Trophoblast cell (in vitro differentiated cells and primary cell): ENCODE results near the gene ZNF687. TPM values are rescaled to one million over a fixed set of nuclear protein-coding genes. Genes with fewer than 3 reads are reported as not detected.
A peak's percentile ranks its signal among the peaks of the same experiment; 100 is the strongest.

Experiments used
- DNase-seq, 2 donors: peaks; one replicate each; pipeline ENCODE4 v3.0.0-alpha.2; 2016
- H2AFZ ChIP-seq: 2 replicates; pipeline ENCODE4 v1.6.1; 2013; ENCODE audit warnings: low read length, moderate library complexity, mild to moderate bottlenecking; ENCODE audit not compliant: insufficient read depth, poor library complexity
- H2AK5ac ChIP-seq: 2 replicates; pipeline ENCODE4 v1.6.1; 2013; ENCODE audit warnings: mild to moderate bottlenecking, low read length
- H2BK120ac ChIP-seq: 2 replicates; pipeline ENCODE4 v1.6.1; 2013; ENCODE audit warnings: low read length, mild to moderate bottlenecking, moderate library complexity; ENCODE audit not compliant: insufficient read depth, poor library complexity
- H2BK12ac ChIP-seq: 2 replicates; pipeline ENCODE4 v1.6.1; 2013; ENCODE audit warnings: mild to moderate bottlenecking, low read length, moderate library complexity
- H2BK5ac ChIP-seq: 2 replicates; pipeline ENCODE4 v1.6.1; 2013; ENCODE audit warnings: low read length, low read depth, moderate library complexity, mild to moderate bottlenecking; ENCODE audit not compliant: poor library complexity
- H3K14ac ChIP-seq: 2 replicates; pipeline ENCODE4 v1.6.1; 2013; ENCODE audit warnings: mild to moderate bottlenecking, low read length
- H3K18ac ChIP-seq: 2 replicates; pipeline ENCODE4 v1.6.1; 2013; ENCODE audit warnings: mild to moderate bottlenecking, low read length
- H3K23ac ChIP-seq: 2 replicates; pipeline ENCODE4 v1.6.1; 2013; ENCODE audit warnings: low read length
- H3K27ac ChIP-seq: 2 replicates; pipeline ENCODE4 v1.5.1; 2013; ENCODE audit warnings: low read depth, mild to moderate bottlenecking, inconsistent platforms, low read length, moderate library complexity
- H3K27me3 ChIP-seq: 2 replicates; pipeline ENCODE4 v1.6.1; 2013; ENCODE audit warnings: inconsistent platforms, mild to moderate bottlenecking, low read length, moderate library complexity; ENCODE audit not compliant: insufficient read depth
- H3K36me3 ChIP-seq, 2 experiments: 1 replicate in 1 of 2; 2 replicates in 1 of 2; pipeline ENCODE4 v1.6.1; 2013; ENCODE audit warnings: low read length in 2 of 2, mild to moderate bottlenecking in 2 of 2, moderate library complexity in 1 of 2; ENCODE audit not compliant: insufficient read depth in 2 of 2, control insufficient read depth in 1 of 2
- H3K4ac ChIP-seq: 2 replicates; pipeline ENCODE4 v1.6.1; 2013; ENCODE audit warnings: low read depth, mild to moderate bottlenecking, low read length, moderate library complexity
- H3K4me1 ChIP-seq, 2 experiments: 1 replicate in 1 of 2; 2 replicates in 1 of 2; pipeline ENCODE4 v1.6.1; 2013; ENCODE audit warnings: low read length in 2 of 2, mild to moderate bottlenecking in 2 of 2, moderate library complexity in 1 of 2; ENCODE audit not compliant: insufficient read depth in 2 of 2, control insufficient read depth in 1 of 2
- H3K4me2 ChIP-seq: 2 replicates; pipeline ENCODE4 v1.6.1; 2013; ENCODE audit warnings: inconsistent platforms, mild to moderate bottlenecking, low read length, moderate library complexity
- H3K4me3 ChIP-seq: 2 replicates; pipeline ENCODE4 v1.5.1; 2013; ENCODE audit warnings: mild to moderate bottlenecking, low read depth, low read length, inconsistent platforms
- H3K79me1 ChIP-seq: one replicate; pipeline ENCODE4 v1.6.1; 2013; ENCODE audit warnings: low read length
- H3K79me2 ChIP-seq: 2 replicates; pipeline ENCODE4 v1.6.1; 2013; ENCODE audit warnings: low read length, mild to moderate bottlenecking; ENCODE audit not compliant: control insufficient read depth, insufficient read depth, poor library complexity
- H3K9ac ChIP-seq: 2 replicates; pipeline ENCODE4 v1.6.1; 2013; ENCODE audit warnings: mild to moderate bottlenecking, low read length
- H3K9me3 ChIP-seq: 2 replicates; pipeline ENCODE4 v1.6.1; 2013; ENCODE audit warnings: low read depth, mild to moderate bottlenecking, control low read depth, inconsistent platforms, low read length; ENCODE audit not compliant: insufficient read depth
- H4K12ac ChIP-seq: 2 replicates; pipeline ENCODE4 v1.6.1; 2013; ENCODE audit warnings: low read depth, mild to moderate bottlenecking, low read length, moderate library complexity
- H4K8ac ChIP-seq: 2 replicates; pipeline ENCODE4 v1.6.1; 2013; ENCODE audit warnings: low read depth, mild to moderate bottlenecking, low read length, moderate library complexity
- H4K91ac ChIP-seq: one replicate; pipeline ENCODE4 v1.6.1; 2013; ENCODE audit warnings: low read depth, mild to moderate bottlenecking, low read length, moderate library complexity
- WGBS: extraction: QIAGEN DNeasy Blood & Tissue Kit; methylation state at CpG from one replicate; pipeline ENCODE4 v1.1.7; 2013; ENCODE audit warnings: missing lambda C conversion rate; ENCODE audit not compliant: insufficient read length, insufficient coverage; ENCODE audit errors: extremely low coverage; 5-methylcytosine and 5-hydroxymethylcytosine counted together
- polyA plus RNA-seq: library from polyadenylated mRNA; stranded (reverse); fragments of 200-250 nt; gene quantifications from 2 replicates; pipeline ENCODE4 v1.2.3, GENCODE V29; 2013

Gene ZNF687, protein sequence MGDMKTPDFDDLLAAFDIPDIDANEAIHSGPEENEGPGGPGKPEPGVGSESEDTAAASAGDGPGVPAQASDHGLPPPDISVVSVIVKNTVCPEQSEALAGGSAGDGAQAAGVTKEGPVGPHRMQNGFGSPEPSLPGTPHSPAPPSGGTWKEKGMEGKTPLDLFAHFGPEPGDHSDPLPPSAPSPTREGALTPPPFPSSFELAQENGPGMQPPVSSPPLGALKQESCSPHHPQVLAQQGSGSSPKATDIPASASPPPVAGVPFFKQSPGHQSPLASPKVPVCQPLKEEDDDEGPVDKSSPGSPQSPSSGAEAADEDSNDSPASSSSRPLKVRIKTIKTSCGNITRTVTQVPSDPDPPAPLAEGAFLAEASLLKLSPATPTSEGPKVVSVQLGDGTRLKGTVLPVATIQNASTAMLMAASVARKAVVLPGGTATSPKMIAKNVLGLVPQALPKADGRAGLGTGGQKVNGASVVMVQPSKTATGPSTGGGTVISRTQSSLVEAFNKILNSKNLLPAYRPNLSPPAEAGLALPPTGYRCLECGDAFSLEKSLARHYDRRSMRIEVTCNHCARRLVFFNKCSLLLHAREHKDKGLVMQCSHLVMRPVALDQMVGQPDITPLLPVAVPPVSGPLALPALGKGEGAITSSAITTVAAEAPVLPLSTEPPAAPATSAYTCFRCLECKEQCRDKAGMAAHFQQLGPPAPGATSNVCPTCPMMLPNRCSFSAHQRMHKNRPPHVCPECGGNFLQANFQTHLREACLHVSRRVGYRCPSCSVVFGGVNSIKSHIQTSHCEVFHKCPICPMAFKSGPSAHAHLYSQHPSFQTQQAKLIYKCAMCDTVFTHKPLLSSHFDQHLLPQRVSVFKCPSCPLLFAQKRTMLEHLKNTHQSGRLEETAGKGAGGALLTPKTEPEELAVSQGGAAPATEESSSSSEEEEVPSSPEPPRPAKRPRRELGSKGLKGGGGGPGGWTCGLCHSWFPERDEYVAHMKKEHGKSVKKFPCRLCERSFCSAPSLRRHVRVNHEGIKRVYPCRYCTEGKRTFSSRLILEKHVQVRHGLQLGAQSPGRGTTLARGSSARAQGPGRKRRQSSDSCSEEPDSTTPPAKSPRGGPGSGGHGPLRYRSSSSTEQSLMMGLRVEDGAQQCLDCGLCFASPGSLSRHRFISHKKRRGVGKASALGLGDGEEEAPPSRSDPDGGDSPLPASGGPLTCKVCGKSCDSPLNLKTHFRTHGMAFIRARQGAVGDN
- polyA plus RNA-seq: 17.2 and 18.9 TPM in 2 replicates

DNA sequence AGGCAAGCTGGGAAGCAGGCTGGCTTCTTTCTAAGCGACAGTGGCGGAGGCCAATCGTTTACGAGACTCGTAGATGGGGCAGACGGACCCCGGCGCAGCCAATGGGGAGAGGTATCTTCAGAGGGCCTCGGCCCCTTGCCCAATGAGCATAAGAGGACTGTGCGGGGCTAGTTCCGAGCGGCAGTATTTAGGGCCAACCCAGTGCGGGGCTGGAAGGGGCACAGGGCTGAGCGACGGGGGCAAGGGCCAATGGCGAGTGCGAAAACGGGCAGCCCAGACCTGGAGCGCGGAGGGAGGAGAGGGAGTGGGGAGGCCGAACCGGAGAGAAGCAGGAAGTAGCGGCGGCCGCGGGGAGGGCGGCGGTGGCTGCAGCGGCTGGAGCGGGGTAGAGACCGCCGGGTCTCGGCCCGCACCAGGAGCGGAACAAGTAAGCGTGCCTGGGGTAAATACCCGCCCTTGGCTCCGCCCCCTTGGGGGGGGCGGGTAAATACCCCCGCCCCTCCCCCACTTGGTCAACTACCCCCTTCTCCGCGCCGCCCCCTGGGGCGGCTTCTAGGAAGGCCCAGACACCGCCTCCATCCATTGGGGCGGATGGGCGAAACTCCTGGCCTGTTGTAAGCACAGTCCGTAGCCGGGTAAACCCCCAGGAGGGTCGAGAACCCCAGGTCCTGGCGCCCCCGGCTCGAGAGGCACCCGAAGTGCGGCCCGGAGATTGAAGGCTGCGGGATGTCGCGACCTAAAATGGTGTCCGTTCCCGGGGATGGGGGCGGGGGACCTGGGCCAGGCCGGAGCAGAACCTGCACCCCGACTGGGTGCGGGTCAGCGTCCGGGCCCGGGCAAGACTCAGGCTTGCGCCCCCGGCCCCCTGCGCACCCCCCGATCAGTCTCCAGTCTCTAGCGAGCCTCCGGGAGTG is at the start of gene ZNF687:
Gene ZNF687 (plus strand): TSS at position 331 of the 914 bp plus-strand sequence. CDS start 3,993 bp downstream, outside the sequence.
- Histone ChIP-seq H3K27ac (peak within 1 kb of the TSS; percentile 93), H2BK12ac (peak within 1 kb of the TSS; percentile 38), H3K27me3 (no peaks in the 10 kb centered on the region), H3K9ac (peak within 1 kb of the TSS; percentile 85), H3K4ac (peak within 1 kb of the TSS; percentile 96), H3K18ac (peak within 1 kb of the TSS; percentile 97), H3K79me2 (peaks cover 15% of the 10 kb centered on the region), H4K12ac (peak within 1 kb of the TSS; percentile 90), H3K4me2 (peak within 1 kb of the TSS; percentile 72), H3K4me1 (peaks cover 5 to 13% of the 10 kb centered on the region in 2 experiments), H2AFZ (peak within 1 kb of the TSS; percentile 94), H2BK5ac (peak within 1 kb of the TSS; percentile 96), H3K36me3 (peaks cover 14 to 18% of the 10 kb centered on the region in 2 experiments), H3K23ac (no peak within 1 kb of the TSS), H3K79me1 (peaks cover 15% of the 10 kb centered on the region), H4K8ac (peak within 1 kb of the TSS; percentile 96), H2BK120ac (peak within 1 kb of the TSS; percentile 90), H3K9me3 (no peaks in the 10 kb centered on the region), H3K14ac (peak within 1 kb of the TSS; percentile 98), H4K91ac (peak within 1 kb of the TSS; percentile 95), H3K4me3 (peak within 1 kb of the TSS; percentile 85), H2AK5ac (peak within 1 kb of the TSS; percentile 89)
- WGBS: no CpG with 5 or more reads among the region's 74 CpGs
- peak; percentile 100 for DNase-seq

DNA sequence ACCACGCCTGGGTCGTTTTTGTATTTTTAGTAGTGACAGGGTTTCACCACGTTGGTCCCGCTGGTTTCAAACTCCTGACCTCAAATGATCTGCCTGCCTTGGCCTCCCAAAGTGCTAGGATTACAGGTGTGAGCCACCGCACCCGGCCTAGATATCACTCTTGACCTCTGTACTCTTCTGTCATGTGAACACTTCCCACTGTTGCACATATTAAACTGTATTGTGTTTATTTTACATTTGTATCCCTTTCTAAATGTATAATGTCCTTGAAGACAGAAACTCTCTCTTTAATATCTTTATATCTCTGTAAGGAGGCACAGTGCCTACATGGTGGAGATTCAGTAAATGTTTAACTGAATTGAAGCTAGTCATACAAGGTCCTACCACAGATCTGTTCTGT is 46.9 kb upstream of the ZNF687 start:
- Histone ChIP-seq H2AFZ (no peak overlapping the region), H3K27ac (no peak overlapping the region), H3K9me3 (no peaks in the 10 kb centered on the region), H3K23ac (no peak overlapping the region), H3K4me1 (no peaks in the 10 kb centered on the region), H3K14ac (no peak overlapping the region), H2BK120ac (no peak overlapping the region), H3K18ac (no peak overlapping the region), H3K9ac (no peak overlapping the region), H3K4me3 (no peak overlapping the region), H4K8ac (no peak overlapping the region), H3K4ac (no peak overlapping the region), H4K12ac (no peak overlapping the region), H3K79me2 (no peaks in the 10 kb centered on the region), H3K27me3 (no peaks in the 10 kb centered on the region), H3K4me2 (no peak overlapping the region), H3K79me1 (no peaks in the 10 kb centered on the region), H2AK5ac (no peak overlapping the region), H2BK12ac (no peak overlapping the region), H2BK5ac (no peak overlapping the region), H4K91ac (no peak overlapping the region), H3K36me3 (peaks cover 58 to 88% of the 10 kb centered on the region in 2 experiments)
- DNase-seq: no peak
- WGBS: no CpG with 5 or more reads among the region's 6 CpGs

DNA sequence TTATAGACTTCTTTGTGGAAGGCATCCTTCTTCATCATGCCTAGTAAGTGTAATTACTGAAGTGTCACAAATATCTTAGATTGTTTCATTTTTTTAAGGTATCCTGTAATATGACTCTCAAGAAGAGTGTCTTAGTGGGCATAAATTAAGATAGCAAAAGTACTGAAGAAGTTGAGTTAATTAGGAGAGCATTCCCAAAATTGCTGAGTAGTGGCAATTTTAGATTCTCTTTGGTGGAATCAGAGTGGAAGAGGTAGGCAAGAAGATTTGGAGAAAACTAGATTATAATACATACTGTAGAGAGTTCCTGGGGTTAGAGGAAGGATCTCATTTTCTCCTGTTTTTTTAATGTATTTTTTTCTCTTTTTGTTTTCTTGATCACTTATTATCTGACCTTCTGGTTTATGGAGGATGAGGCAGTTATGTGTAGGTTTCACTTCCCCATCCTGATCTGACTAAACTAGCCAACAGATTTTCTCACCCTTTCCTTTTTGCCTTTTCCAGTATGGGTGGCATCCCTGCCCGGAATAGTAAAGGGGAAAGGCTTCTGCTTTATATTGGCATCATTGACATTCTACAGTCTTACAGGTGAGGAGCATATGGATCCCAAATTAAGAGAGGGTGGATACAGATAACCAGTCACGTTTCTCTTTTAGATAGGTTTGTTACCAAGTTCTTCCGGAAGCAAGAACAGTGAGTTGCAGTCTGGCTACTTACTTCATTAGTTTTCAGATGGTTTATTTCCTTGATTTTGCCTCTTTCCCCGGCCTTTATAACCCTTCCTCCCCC is 44.2 kb upstream of the ZNF687 start:
- Histone ChIP-seq H3K27ac (no peak overlapping the region), H2AFZ (no peak overlapping the region), H3K4ac (no peak overlapping the region), H3K9ac (no peak overlapping the region), H3K79me1 (no peaks in the 10 kb centered on the region), H2BK5ac (no peak overlapping the region), H3K18ac (no peak overlapping the region), H3K14ac (no peak overlapping the region), H2BK120ac (no peak overlapping the region), H4K91ac (no peak overlapping the region), H3K27me3 (no peaks in the 10 kb centered on the region), H3K9me3 (no peaks in the 10 kb centered on the region), H3K79me2 (no peaks in the 10 kb centered on the region), H2AK5ac (no peak overlapping the region), H3K36me3 (peaks cover 58 to 90% of the 10 kb centered on the region in 2 experiments), H3K4me3 (no peak overlapping the region), H3K4me2 (no peak overlapping the region), H3K4me1 (no peaks in the 10 kb centered on the region), H3K23ac (no peak overlapping the region), H2BK12ac (no peak overlapping the region), H4K8ac (no peak overlapping the region), H4K12ac (no peak overlapping the region)
- no CpG with 5 or more reads among the region's 4 CpGs for WGBS
- DNase-seq: no peak
